ENCODE data around the gene ATP2B2.

DNA sequence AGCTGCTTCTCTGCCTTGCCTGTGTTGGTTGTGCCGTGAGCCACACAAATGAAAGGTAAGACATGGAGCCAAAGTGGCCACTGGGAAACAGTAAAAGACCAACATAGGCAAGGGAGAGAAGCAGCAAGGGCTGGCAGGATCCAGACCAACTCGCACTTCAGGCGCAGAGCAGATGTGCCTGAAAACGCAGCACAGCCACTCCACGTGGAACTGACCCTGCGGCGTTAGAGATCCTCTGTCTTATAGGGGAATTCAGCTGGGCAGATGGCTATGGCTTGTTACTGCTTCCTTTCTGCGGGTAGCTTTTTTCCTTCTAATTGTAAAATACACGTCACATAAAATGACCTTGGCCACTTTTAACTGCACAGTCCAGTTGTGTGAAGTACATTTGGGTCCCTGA lies 202.3 kb downstream of the ATP2B2 start:
- TF ChIP-seq, protein P1, sequence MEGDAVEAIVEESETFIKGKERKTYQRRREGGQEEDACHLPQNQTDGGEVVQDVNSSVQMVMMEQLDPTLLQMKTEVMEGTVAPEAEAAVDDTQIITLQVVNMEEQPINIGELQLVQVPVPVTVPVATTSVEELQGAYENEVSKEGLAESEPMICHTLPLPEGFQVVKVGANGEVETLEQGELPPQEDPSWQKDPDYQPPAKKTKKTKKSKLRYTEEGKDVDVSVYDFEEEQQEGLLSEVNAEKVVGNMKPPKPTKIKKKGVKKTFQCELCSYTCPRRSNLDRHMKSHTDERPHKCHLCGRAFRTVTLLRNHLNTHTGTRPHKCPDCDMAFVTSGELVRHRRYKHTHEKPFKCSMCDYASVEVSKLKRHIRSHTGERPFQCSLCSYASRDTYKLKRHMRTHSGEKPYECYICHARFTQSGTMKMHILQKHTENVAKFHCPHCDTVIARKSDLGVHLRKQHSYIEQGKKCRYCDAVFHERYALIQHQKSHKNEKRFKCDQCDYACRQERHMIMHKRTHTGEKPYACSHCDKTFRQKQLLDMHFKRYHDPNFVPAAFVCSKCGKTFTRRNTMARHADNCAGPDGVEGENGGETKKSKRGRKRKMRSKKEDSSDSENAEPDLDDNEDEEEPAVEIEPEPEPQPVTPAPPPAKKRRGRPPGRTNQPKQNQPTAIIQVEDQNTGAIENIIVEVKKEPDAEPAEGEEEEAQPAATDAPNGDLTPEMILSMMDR (conservative IDR thresholded peaks at IDR 0.05; ENCODE audit: low read length): no peak
- no peak for TF ChIP-seq EZH2phosphoT487 (IDR thresholded peaks at IDR 0.05; ENCODE audit: borderline replicate concordance)

All from Loucy (cell line).